ENCODE results near the gene WASL.

- TF ChIP-seq, protein P1, sequence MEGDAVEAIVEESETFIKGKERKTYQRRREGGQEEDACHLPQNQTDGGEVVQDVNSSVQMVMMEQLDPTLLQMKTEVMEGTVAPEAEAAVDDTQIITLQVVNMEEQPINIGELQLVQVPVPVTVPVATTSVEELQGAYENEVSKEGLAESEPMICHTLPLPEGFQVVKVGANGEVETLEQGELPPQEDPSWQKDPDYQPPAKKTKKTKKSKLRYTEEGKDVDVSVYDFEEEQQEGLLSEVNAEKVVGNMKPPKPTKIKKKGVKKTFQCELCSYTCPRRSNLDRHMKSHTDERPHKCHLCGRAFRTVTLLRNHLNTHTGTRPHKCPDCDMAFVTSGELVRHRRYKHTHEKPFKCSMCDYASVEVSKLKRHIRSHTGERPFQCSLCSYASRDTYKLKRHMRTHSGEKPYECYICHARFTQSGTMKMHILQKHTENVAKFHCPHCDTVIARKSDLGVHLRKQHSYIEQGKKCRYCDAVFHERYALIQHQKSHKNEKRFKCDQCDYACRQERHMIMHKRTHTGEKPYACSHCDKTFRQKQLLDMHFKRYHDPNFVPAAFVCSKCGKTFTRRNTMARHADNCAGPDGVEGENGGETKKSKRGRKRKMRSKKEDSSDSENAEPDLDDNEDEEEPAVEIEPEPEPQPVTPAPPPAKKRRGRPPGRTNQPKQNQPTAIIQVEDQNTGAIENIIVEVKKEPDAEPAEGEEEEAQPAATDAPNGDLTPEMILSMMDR (IDR thresholded peaks at IDR 0.05) = no peak
- no peak for TF ChIP-seq POLR2A (IDR thresholded peaks at IDR 0.05)
- no peak for TF ChIP-seq POLR2AphosphoS5 (IDR thresholded peaks at IDR 0.05)
Observed at GRCh38 chr7:123757095-123757494, 8.3 kb upstream of the WASL start.

All from breast epithelium (tissue), 3 donors.